Measurements from ENCODE around the gene FNBP1L.
A peak's percentile ranks its signal among the peaks of the same experiment; 100 is the strongest.

FNBP1L gene

GRCh38 chr1:93447481-93448291 is at the start of gene FNBP1L:
TSS of gene FNBP1L (plus strand) at chr1:93448118. CDS start at chr1:93448282, 164 bp downstream.
- H3K27me3 ChIP-seq (replicated peaks; ENCODE audit: insufficient read depth, low read length): no peaks in the 10 kb centered on the region
- no peaks in the 10 kb centered on the region for H3K9me3 ChIP-seq (replicated peaks; ENCODE audit: insufficient read depth, low read length)
- no peaks in the 10 kb centered on the region for H4K20me1 ChIP-seq (ENCODE audit: insufficient read depth, low read length)
- H3K79me2 ChIP-seq (ENCODE audit: low read length): no peaks in the 10 kb centered on the region
- no peak within 1 kb of the TSS for H3K27ac ChIP-seq (ENCODE audit: low read length)
- peak; percentile 60 for DNase-seq
- peak within 1 kb of the TSS; percentile 75 for H2AFZ ChIP-seq (ENCODE audit: low read length)
- peak within 1 kb of the TSS; percentile 88 for H3K4me2 ChIP-seq (ENCODE audit: low read depth, low read length)
- no peaks in the 10 kb centered on the region for H3F3A ChIP-seq (ENCODE audit: insufficient read depth, low read length)
- H3K9me2 ChIP-seq (replicated peaks; ENCODE audit: insufficient read depth, low read length): no peaks in the 10 kb centered on the region
- H3K4me1 ChIP-seq (ENCODE audit: low read length): no peaks in the 10 kb centered on the region
- H3K9ac ChIP-seq (ENCODE audit: low read length): no peak within 1 kb of the TSS; the same call in 1 of the 2 replicates
- H3K4me3 ChIP-seq (ENCODE audit: low read length): peak within 1 kb of the TSS; percentile 71
- no peaks in the 10 kb centered on the region for H3K36me3 ChIP-seq (replicated peaks; ENCODE audit: insufficient read depth, low read length)
- TF ChIP-seq CTCF (IDR thresholded peaks at IDR 0.05; ENCODE audit: low read length) (no peak), EZH2 (optimal IDR thresholded peaks at IDR 0.05; ENCODE audit: low read depth, low read length) (no peak), EZH2phosphoT487 (IDR thresholded peaks at IDR 0.05; ENCODE audit: low read length) (no peak)

GRCh38 chr1:93399781-93400180 is 48.1 kb upstream of the FNBP1L start:
- Histone ChIP-seq H3K36me3 (replicated peaks; ENCODE audit: insufficient read depth, low read length) (no peaks in the 10 kb centered on the region), H2AFZ (ENCODE audit: low read length) (no peak overlapping the region), H3K9me3 (replicated peaks; ENCODE audit: insufficient read depth, low read length) (no peaks in the 10 kb centered on the region), H4K20me1 (ENCODE audit: insufficient read depth, low read length) (no peaks in the 10 kb centered on the region), H3K9ac (ENCODE audit: low read length) (no peak overlapping the region), H3K4me2 (ENCODE audit: low read depth, low read length) (no peak overlapping the region), H3K27ac (ENCODE audit: low read length) (no peak overlapping the region), H3K79me2 (ENCODE audit: low read length) (no peaks in the 10 kb centered on the region), H3K9me2 (replicated peaks; ENCODE audit: insufficient read depth, low read length) (no peaks in the 10 kb centered on the region), H3K4me1 (ENCODE audit: low read length) (no peaks in the 10 kb centered on the region), H3K4me3 (ENCODE audit: low read length) (no peak overlapping the region), H3F3A (ENCODE audit: insufficient read depth, low read length) (no peaks in the 10 kb centered on the region), H3K27me3 (replicated peaks; ENCODE audit: insufficient read depth, low read length) (no peaks in the 10 kb centered on the region)
- no peak for DNase-seq
- no peak for TF ChIP-seq EZH2phosphoT487 (IDR thresholded peaks at IDR 0.05; ENCODE audit: low read length)
- TF ChIP-seq EZH2 (optimal IDR thresholded peaks at IDR 0.05; ENCODE audit: low read depth, low read length): no peak
- no peak for TF ChIP-seq CTCF (IDR thresholded peaks at IDR 0.05; ENCODE audit: low read length)

- Histone ChIP-seq H3K4me2 (ENCODE audit: low read depth, low read length) (no peak overlapping the region), H3K27me3 (replicated peaks; ENCODE audit: insufficient read depth, low read length) (no peaks in the 10 kb centered on the region), H3K9ac (ENCODE audit: low read length) (no peak overlapping the region), H2AFZ (ENCODE audit: low read length) (no peak overlapping the region), H3K9me2 (replicated peaks; ENCODE audit: insufficient read depth, low read length) (no peaks in the 10 kb centered on the region), H3K36me3 (replicated peaks; ENCODE audit: insufficient read depth, low read length) (no peaks in the 10 kb centered on the region), H4K20me1 (ENCODE audit: insufficient read depth, low read length) (no peaks in the 10 kb centered on the region), H3F3A (ENCODE audit: insufficient read depth, low read length) (no peaks in the 10 kb centered on the region), H3K79me2 (ENCODE audit: low read length) (no peaks in the 10 kb centered on the region), H3K9me3 (replicated peaks; ENCODE audit: insufficient read depth, low read length) (no peaks in the 10 kb centered on the region), H3K4me1 (ENCODE audit: low read length) (no peaks in the 10 kb centered on the region), H3K4me3 (ENCODE audit: low read length) (no peak overlapping the region), H3K27ac (ENCODE audit: low read length) (no peak overlapping the region)
- no peak for TF ChIP-seq EZH2phosphoT487 (IDR thresholded peaks at IDR 0.05; ENCODE audit: low read length)
- no peak for TF ChIP-seq EZH2 (optimal IDR thresholded peaks at IDR 0.05; ENCODE audit: low read depth, low read length)
- TF ChIP-seq CTCF (IDR thresholded peaks at IDR 0.05; ENCODE audit: low read length): no peak
- no peak for DNase-seq
These were observed 39.7 kb upstream of the FNBP1L start for GRCh38 chr1:93408203-93408602.

Measured in MM.1S (cell line).